Sigmoid colon (tissue), 4 donors: ENCODE results near the gene TRAP1.

Experiments
- EP300 ChIP-seq, 4 donors: sonication (generic); formaldehyde crosslinking; IDR thresholded peaks; one replicate each; pipeline ENCODE4 v1.6.1; 2017; ENCODE audit warnings: antibody characterized with exemption in 4 of 4
- POLR2A ChIP-seq, 2 donors: fragments of 450-650 bp; IDR thresholded peaks; one replicate each; pipeline ENCODE4 v1.6.1; 2016; ENCODE audit warnings: antibody characterized with exemption in 2 of 2, mild to moderate bottlenecking in 2 of 2, moderate library complexity in 2 of 2
- POLR2AphosphoS5 ChIP-seq, 4 donors: sonication (generic); formaldehyde crosslinking; IDR thresholded peaks; one replicate each; pipeline ENCODE4 v1.6.1; 2017; ENCODE audit warnings: antibody characterized with exemption in 4 of 4
- TF ChIP-seq, protein P1 (sequence below), 4 experiments: fragments of 450-650 bp in 3 of 4; fragments of 200-600 bp in 1 of 4; IDR thresholded peaks; one replicate each; pipeline ENCODE4 v1.5.1; 2016 to 2019; ENCODE audit warnings: antibody characterized with exemption in 4 of 4, mild to moderate bottlenecking in 3 of 4, moderate library complexity in 2 of 4

DNA sequence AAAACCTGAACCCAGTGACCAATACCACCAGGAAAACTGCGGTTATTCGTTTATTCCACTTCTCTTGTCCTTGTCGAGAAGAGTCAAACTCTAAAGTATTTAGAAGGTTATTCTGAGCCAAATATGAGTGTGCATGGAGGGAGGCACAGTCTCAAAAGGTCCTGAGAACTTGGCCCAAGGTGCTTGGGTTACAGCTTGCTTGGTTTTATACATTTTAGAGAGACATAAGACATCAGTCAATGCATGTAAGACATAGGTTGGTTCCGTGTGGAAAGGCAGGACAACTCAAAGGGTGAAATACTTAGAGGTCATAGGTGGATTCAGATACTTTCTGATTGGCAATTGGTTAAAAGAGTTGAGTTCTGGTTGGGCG lies 681 bp upstream of the TRAP1 start:
- no peak for TF ChIP-seq EP300 (IDR thresholded peaks at IDR 0.05)
- TF ChIP-seq, protein P1, sequence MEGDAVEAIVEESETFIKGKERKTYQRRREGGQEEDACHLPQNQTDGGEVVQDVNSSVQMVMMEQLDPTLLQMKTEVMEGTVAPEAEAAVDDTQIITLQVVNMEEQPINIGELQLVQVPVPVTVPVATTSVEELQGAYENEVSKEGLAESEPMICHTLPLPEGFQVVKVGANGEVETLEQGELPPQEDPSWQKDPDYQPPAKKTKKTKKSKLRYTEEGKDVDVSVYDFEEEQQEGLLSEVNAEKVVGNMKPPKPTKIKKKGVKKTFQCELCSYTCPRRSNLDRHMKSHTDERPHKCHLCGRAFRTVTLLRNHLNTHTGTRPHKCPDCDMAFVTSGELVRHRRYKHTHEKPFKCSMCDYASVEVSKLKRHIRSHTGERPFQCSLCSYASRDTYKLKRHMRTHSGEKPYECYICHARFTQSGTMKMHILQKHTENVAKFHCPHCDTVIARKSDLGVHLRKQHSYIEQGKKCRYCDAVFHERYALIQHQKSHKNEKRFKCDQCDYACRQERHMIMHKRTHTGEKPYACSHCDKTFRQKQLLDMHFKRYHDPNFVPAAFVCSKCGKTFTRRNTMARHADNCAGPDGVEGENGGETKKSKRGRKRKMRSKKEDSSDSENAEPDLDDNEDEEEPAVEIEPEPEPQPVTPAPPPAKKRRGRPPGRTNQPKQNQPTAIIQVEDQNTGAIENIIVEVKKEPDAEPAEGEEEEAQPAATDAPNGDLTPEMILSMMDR (IDR thresholded peaks at IDR 0.05): no peak
- TF ChIP-seq POLR2AphosphoS5 (IDR thresholded peaks at IDR 0.05): no peak
- no peak for TF ChIP-seq POLR2A (IDR thresholded peaks at IDR 0.05)
